GM21786 (cell line): ENCODE data around the gene PLEKHA4.
"Not testable (repeated sequence)": the region's sequence is repeated elsewhere in the genome, so short reads cannot be mapped to it uniquely, and the experiment has no call there.

Experiments
- ATAC-seq: cut with Tn5 transposase; IDR thresholded peaks from one replicate; pipeline ENCODE4 v1.9.1; 2021; ENCODE audit not compliant: unreplicated experiment

The PLEKHA4 gene

GRCh38 chr19:48887861-48888612 is 19.6 kb upstream of the PLEKHA4 start:
- no peak for ATAC-seq

- ATAC-seq: no peak
Measured at GRCh38 chr19:48883726-48884125, 15.3 kb upstream of the PLEKHA4 start.

GRCh38 chr19:48881741-48882657 is 13.6 kb upstream of the PLEKHA4 start:
- ATAC-seq: no peak

- ATAC-seq: not testable (repeated sequence)
Measured at GRCh38 chr19:48879696-48880095, 11.3 kb upstream of the PLEKHA4 start.

- no peak for ATAC-seq
Measured at GRCh38 chr19:48879025-48879637, 10.7 kb upstream of the PLEKHA4 start.

- ATAC-seq: no peak
Measured at GRCh38 chr19:48878196-48879024, 10.0 kb upstream of the PLEKHA4 start.

- ATAC-seq: no peak
Measured at GRCh38 chr19:48877855-48878195, 9.4 kb upstream of the PLEKHA4 start.

- not testable (repeated sequence) for ATAC-seq
Measured at GRCh38 chr19:48876043-48876981, 7.9 kb upstream of the PLEKHA4 start.

- no peak for ATAC-seq
Measured at GRCh38 chr19:48874303-48875135, 6.1 kb upstream of the PLEKHA4 start.

GRCh38 chr19:48873476-48874302 is 5.3 kb upstream of the PLEKHA4 start:
- no peak for ATAC-seq

GRCh38 chr19:48872884-48873475 is 4.6 kb upstream of the PLEKHA4 start:
- peak; percentile 29 for ATAC-seq

GRCh38 chr19:48872182-48872883 is 3.9 kb upstream of the PLEKHA4 start, which contains the start of gene PPP1R15A:
TSS of gene PPP1R15A (plus strand) at chr19:48872421. CDS start at chr19:48873234, 813 bp downstream.
- peak; percentile 37 for ATAC-seq

GRCh38 chr19:48871471-48872181 is 3.2 kb upstream of the PLEKHA4 start:
- not testable (repeated sequence) for ATAC-seq

- no peak for ATAC-seq
Measured at GRCh38 chr19:48870048-48870447, 1.6 kb upstream of the PLEKHA4 start.

- ATAC-seq: no peak
Measured at GRCh38 chr19:48867746-48868113, 687 bp downstream of the PLEKHA4 start.

GRCh38 chr19:48867123-48867745 is 1.2 kb downstream of the PLEKHA4 start:
- no peak for ATAC-seq
